ENCODE results near the gene SLIT1. TPM values are rescaled to one million over a fixed set of nuclear protein-coding genes. Genes with fewer than 3 reads are reported as not detected.
A peak's percentile ranks its signal among the peaks of the same experiment; 100 is the strongest.

SLIT1 gene
- total and polyA plus RNA-seq, 2 of the 8 experiments (the other 6 are each of a cell fraction or from before 2014, with no cell fraction given): 0.70 to 0.88 TPM

DNA sequence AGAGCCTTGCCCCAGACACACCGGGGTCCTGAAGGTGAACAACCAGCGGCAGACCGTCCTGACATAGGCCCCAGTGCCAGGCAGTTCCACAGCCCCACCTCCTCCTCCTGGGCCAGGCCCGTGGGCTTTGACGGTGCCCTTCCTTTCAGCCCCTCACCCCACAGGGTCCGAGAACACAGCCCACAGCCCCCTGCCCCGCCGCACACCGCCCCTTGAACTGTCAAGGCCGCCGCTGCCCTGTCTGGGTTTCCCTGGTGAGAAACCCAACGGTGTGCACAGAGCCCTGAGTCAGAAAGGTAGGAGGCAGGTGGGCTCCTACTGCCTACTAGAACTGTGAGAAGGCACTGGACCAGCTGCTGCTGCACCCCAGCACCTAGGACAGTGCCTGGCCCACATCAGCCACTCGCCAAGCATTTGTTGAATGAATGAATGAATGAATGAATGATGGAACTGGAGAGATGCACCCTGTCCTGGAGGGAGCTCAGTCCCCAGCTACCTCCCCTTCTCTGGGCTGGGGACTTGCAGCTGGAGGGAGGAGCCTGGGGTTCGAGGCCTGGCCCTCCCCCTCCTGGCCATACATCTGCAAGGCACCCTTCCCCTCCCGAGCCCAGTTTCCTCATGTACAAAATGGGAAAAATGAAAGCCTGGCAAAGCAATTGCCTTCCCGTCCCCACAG lies 117.9 kb downstream of the SLIT1 start:
- no peak overlapping the region for H2BK12ac ChIP-seq (ENCODE audit: low read depth, low read length)
- no peak overlapping the region for H3K4ac ChIP-seq (replicated peaks; ENCODE audit: insufficient read length, low read depth, low read length)
- no peak overlapping the region for H3K18ac ChIP-seq (ENCODE audit: extremely low read depth, low read length)
- H3K36me3 ChIP-seq (ENCODE audit: control insufficient read depth in 2 of 4, insufficient read depth in 4 of 4, low read length in 3 of 4): no peaks in the 10 kb centered on the region
- H4K91ac ChIP-seq (replicated peaks; ENCODE audit: insufficient read length, low read length): no peak overlapping the region
- 0 out of 2 replicates have a peak overlapping the region, but pooled peaks have one; percentile 3 for H2AK5ac ChIP-seq (ENCODE audit: low read depth, low read length)
- no peak overlapping the region for H4K5ac ChIP-seq (ENCODE audit: insufficient read length, low read depth, low read length)
- H3K9me3 ChIP-seq (ENCODE audit: insufficient read depth in 2 of 2, low read depth in 1 of 2, low read length in 1 of 2): 0 out of 4 replicates have a peak, but pooled peaks cover 0 to 3% of the 10 kb centered on the region in 2 experiments
- H3K79me2 ChIP-seq (ENCODE audit: control insufficient read depth in 1 of 2, insufficient read depth in 2 of 2, low read length in 2 of 2): no peaks in the 10 kb centered on the region
- H3K23me2 ChIP-seq (ENCODE audit: low read depth, low read length): no peaks in the 10 kb centered on the region
- no peak overlapping the region for H3K14ac ChIP-seq (ENCODE audit: insufficient read length)
- no peak overlapping the region for H3K4me3 ChIP-seq (ENCODE audit: extremely low read depth in 1 of 4, insufficient read depth in 2 of 4, low read depth in 3 of 4, low read length in 4 of 4)
- H3K79me1 ChIP-seq (ENCODE audit: low read depth, low read length): no peaks in the 10 kb centered on the region
- H3K27ac ChIP-seq (ENCODE audit: low read depth, low read length): no peak overlapping the region
- WGBS, 2 experiments (ENCODE audit: extremely low coverage in 1 of 2, insufficient coverage in 1 of 2, insufficient read length in 1 of 2, insufficient replicate concordance in 2 of 2, low coverage in 1 of 2, low lambda C conversion rate in 2 of 2, missing lambda C conversion rate in 1 of 2): 83% methylated on average over 14 of the region's 16 CpGs; no CpG with 5 or more reads in 1 of the 2 experiments
- ChIA-PET CTCF (ENCODE audit: partially characterized antibody) (interaction anchor here (0.6 to 42.3 kb wide), 17 partner anchors 10 to 976 kb away, joined by 3 to 1348 read pairs (median 5); partner anchors contain the start of gene SLIT1), POLR2A (ENCODE audit: partially characterized antibody) (interaction anchor here (0.6 to 1.5 kb wide), 3 partner anchors 88 to 223 kb away, joined by 3 read pairs; no protein-coding TSS in a partner anchor)
- no peak overlapping the region for H2AFZ ChIP-seq (ENCODE audit: low read length)
- H3K27me3 ChIP-seq (replicated peaks in 1 of 4; ENCODE audit: control insufficient read depth in 3 of 4, extremely low read depth in 1 of 4, insufficient read depth in 3 of 4, low read length in 3 of 4): peaks cover 0 to 3% (median 0%) of the 10 kb centered on the region in 4 experiments; a peak in 1 of 7 replicates
- H3K23ac ChIP-seq (ENCODE audit: insufficient read length): no peak overlapping the region
- no peak overlapping the region for H3K56ac ChIP-seq (replicated peaks; ENCODE audit: insufficient read length, low read depth, low read length)
- no peak for FAIRE-seq
- DNase-seq (ENCODE audit: low read depth in 1 of 2, low spot score in 2 of 2): no peak
- no peak overlapping the region for H3K9ac ChIP-seq (replicated peaks in 1 of 4; ENCODE audit: extremely low read depth in 1 of 4, low read depth in 3 of 4, low read length in 3 of 4)
- H2BK5ac ChIP-seq (ENCODE audit: low read depth, low read length): no peak overlapping the region
- H4K20me1 ChIP-seq (replicated peaks in 1 of 2; ENCODE audit: control insufficient read depth in 1 of 2, insufficient read depth in 2 of 2, low read length in 2 of 2): no peaks in the 10 kb centered on the region
- TF ChIP-seq RAD21 (IDR thresholded peaks at IDR 0.05 in 1 of 2, conservative IDR thresholded peaks at IDR 0.05 in 1 of 2; ENCODE audit: low read depth in 2 of 2, low read length in 2 of 2) (peak; percentile 36 to 42; a peak in 3 of 4 replicates), POU5F1 (IDR thresholded peaks at IDR 0.05; ENCODE audit: low read depth, low read length) (no peak)
- TF ChIP-seq, protein P1, sequence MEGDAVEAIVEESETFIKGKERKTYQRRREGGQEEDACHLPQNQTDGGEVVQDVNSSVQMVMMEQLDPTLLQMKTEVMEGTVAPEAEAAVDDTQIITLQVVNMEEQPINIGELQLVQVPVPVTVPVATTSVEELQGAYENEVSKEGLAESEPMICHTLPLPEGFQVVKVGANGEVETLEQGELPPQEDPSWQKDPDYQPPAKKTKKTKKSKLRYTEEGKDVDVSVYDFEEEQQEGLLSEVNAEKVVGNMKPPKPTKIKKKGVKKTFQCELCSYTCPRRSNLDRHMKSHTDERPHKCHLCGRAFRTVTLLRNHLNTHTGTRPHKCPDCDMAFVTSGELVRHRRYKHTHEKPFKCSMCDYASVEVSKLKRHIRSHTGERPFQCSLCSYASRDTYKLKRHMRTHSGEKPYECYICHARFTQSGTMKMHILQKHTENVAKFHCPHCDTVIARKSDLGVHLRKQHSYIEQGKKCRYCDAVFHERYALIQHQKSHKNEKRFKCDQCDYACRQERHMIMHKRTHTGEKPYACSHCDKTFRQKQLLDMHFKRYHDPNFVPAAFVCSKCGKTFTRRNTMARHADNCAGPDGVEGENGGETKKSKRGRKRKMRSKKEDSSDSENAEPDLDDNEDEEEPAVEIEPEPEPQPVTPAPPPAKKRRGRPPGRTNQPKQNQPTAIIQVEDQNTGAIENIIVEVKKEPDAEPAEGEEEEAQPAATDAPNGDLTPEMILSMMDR (IDR thresholded peaks at IDR 0.05; ENCODE audit: control extremely low read depth in 1 of 3, insufficient read depth in 1 of 3, low read depth in 1 of 3, low read length in 3 of 3): peak; percentile 51 to 58 (median 56)
- no peak overlapping the region for H3K4me2 ChIP-seq (ENCODE audit: insufficient read depth in 1 of 2, low read depth in 2 of 2, low read length in 2 of 2)
- no peak overlapping the region for H4K8ac ChIP-seq (ENCODE audit: extremely low read depth, insufficient read depth, low read length)
- no peak overlapping the region for H2BK20ac ChIP-seq (ENCODE audit: low read length)
- H3K4me1 ChIP-seq (replicated peaks in 1 of 4; ENCODE audit: control insufficient read depth in 3 of 4, insufficient read depth in 4 of 4, low read length in 3 of 4): peaks cover 0 to 7% (median 5%) of the 10 kb centered on the region in 4 experiments; a peak in 4 of 7 replicates
- no peak overlapping the region for H2BK120ac ChIP-seq (replicated peaks; ENCODE audit: low read depth, low read length)
- H2BK15ac ChIP-seq (ENCODE audit: low read length): no peak overlapping the region

Data from H1 (cell line).